HG03064 (cell line): Measurements from ENCODE around the gene ALPG.
"Not testable (repeated sequence)": the region's sequence is repeated elsewhere in the genome, so short reads cannot be mapped to it uniquely, and the experiment has no call there.

Source experiments
- ATAC-seq: cut with Tn5 transposase; IDR thresholded peaks from one replicate; pipeline ENCODE4 v1.9.1; 2021; ENCODE audit warnings: low read depth; ENCODE audit not compliant: unreplicated experiment

The ALPG gene

DNA sequence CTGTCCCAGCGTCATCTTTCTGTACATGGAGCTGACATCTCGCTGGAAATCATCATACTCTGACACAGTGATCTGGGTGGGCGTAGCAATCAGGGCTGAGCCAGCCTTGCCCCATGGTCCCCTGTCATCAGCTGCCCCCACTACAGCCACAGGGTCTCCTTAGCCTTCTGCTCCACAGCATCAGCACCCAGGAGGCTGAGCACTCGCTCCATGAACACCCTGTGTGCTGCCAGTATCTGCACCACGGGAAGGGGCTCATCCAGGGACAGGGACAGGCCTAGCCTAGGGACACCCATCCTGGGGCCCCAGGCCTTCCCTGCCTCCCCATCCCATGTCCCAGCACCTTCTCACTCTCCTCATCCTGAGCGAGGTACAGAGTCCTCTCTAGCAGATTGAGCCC, 11.4 kb downstream of the ALPG start:
- no peak for ATAC-seq

DNA sequence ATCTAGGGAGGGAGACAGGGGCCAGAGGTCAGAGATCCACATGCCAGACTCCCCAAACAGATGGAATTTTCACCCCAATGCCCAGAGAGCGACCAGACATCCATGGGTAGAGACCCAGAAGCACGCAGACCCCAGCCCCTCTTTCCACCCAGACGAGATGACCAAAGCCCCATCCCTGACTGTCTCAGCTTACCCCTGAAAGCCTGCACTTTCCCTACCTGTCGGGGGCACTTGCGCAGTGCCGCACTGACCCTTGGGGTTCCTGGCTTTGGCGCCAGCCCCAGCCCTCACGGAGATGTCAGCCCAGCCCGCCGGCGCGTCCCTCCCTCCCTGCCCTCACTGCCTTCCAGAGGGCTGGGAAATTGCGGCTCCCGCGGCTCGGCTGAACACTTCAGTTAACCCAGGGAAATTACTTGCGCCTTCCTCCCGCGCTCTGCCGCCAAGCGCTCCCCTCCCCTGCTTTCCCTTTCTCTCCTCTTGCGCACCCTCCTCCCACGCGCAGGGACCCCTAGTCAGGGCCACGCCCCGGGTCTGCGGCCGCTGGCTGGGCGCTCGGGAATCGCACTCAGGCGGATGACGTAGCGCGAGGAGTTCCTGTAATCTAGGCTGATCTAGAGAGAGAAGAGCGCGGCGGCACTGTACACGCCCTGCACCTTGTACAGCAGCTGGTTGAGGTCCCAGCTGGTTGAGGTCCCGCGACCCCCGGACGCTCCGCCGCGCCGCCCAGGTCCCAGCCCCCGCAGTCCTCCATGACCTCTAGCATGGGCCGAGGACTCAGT, 12.0 kb downstream of the ALPG start:
- ATAC-seq, result no peak

DNA sequence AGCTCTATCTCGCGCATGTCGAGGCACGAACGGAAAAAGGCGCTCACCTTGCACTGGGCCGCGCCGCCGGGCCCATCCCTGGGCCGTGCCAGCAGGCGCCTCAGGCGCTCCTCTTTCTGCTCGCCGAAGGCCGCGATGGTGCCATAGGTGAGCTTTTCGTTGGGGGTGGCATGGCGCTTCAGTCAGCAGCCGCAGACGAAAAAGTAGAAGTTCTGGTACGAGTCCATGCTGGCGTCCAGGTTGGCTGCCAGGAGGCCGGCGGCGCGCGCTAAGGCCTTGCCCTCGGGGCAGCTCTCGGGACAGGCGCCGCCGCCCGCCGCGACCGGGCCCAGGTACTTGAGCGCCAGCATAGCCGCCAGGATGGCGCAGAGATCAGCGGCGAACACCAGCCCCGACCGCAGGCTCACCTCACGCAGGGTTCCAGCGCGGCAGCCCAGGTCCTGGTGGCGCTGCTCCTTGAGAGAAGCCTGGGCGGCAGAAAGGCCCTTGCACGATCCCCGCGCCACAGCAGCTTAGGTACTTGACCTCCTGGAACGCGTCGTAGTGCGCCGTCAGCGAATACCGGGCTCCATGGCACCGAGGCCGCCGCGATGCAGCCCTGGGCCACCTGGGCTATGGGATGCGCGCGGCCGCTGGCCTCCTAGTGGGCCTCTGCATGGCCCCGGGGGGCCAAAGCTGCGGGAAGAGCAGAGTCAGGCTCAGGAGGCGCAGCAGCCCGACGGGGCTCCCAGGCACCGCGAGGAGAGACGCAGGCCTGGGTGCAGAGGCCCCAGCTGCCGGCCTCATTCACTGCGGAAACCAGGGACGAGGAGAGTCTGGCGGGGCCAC, 12.8 kb downstream of the ALPG start:
- ATAC-seq, result no peak

DNA sequence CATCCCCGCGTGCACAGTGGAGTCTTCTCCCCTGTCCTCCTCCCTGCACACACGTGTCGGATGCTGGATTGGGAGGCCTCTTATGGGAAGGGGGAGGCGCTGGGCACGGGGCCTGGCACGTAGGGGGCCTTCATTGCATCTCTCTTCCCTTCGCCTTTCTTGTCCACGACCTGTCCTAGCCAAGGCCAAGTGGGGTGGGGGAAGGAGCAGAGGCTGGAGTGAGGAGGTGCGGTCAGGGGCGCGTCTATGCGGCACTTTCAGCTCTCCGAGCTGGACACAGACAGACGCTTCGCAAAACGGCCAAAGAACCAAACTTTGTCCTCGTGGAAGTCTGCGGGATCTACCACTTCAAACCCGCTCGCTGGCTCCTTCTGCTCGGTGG, 13.4 kb downstream of the ALPG start:
- ATAC-seq, result no peak

DNA sequence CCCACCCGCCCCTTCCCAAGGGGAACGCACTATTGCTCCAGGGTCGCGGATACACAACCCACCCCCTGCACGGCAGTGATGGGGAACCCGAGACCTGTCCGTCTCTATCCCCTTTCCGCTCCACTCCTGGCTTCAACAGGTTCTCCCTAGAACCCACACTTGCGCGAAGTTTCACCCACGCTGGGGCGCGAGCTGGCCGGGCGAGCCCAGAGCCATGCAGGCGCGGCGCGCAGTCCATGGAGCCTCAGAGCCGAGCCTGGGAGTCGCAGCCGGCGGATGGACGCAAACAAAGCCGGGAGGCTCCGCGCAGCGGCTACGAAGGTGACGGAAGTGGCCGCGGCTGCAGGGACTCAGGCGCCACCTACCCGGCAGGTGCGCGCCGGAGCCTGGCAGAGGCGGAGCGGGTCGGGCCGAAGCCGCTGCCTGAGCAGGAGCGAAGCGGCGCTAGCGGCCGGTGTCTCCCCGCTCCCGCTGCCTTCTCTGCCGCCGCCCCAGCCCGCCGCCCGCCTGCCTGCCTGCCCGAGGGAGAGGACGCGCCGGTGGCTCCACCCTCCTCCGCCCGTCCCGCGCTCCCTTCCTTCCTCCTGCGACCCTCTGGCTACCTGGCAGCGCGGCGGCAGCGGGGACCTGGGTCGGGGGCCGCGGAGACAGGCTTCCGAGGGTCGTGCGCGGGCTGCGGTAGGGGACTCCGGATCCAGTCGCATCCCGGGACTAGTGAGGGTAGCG, 14.0 kb downstream of the ALPG start:
- no peak for ATAC-seq

DNA sequence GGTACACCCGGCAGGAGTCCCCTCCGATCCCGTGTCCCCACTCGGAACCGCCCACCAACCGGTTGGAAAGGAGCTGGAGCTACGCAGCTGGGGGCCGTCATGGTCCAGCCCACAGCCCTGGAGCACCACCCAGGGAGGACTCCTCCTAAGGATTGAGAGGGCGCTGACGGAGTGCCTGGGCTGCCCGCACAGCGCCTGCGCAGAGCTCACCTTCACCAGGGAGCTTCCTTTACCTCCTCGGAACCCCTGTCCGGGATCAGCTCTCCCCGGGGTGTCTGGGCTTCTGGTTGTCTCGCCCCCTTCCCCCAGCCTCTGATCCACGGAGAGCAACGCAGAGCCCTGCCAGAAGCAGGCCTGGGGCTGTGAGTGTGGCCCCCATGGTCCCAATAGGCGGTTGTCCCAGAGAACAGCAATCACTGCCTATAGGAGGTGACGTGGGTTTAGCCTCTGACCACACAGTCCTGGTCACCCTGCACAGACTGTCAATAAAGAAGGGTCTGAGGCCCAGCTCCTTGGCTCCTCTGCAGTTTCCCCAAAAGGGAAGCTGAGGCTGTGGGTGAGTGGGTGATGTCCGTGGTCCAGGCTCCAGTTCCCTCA, 14.6 kb downstream of the ALPG start:
- no peak for ATAC-seq

DNA sequence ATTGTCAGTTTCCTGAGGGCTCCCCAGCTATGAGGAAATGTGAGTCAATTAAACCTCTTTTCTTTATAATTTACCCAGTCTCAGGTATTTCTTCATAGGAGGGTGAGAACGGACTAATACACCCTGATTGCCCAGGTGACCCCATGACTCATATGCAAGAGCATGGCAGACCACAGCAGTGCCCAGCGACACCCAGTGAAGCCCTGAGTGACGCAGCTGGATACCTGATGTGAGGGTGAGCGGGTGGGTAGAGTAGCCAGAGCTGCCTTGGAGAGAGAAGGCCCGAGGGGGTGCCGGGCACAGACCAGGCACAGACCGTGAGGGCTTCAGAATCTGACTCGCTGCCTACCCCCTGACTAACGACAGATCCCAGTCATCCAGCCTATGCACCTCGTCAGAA, 15.4 kb downstream of the ALPG start:
- no peak for ATAC-seq

DNA sequence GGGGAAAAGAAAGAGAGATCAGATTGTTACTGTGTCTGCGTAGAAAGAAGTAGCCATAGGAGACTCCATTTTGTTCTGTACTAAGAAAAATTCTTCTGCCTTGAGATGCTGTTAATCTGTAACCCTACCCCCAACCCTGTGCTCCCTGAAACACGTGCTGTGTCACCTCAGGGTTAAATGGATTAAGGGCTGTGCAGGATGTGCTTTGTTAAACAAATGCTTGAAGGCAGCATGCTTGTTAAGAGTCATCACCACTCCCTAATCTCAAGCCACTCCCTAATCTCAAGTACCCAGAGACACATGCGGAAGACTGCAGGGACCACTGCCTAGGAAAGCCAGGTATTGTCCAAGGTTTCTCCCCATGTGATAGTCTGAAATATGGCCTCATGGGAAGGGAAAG, 16.4 kb downstream of the ALPG start:
- not testable (repeated sequence) for ATAC-seq

DNA sequence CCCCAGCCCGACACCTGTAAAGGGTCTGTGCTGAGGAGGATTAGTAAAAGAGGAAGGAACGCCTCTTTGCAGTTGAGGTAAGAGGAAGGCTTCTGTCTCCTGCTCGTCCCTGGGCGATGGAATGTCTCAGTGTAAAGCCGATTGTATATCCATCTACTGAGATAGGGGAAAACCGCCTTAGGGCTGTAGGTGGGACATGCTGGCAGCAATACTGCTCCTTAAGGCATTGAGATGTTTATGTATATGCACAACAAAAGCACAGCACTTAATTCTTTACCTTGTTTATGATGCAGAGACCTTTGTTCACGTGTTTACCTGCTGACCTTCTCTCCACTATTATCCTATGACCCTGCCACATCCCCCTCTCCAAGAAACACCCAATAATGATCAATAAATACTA, 16.8 kb downstream of the ALPG start:
- not testable (repeated sequence) for ATAC-seq

DNA sequence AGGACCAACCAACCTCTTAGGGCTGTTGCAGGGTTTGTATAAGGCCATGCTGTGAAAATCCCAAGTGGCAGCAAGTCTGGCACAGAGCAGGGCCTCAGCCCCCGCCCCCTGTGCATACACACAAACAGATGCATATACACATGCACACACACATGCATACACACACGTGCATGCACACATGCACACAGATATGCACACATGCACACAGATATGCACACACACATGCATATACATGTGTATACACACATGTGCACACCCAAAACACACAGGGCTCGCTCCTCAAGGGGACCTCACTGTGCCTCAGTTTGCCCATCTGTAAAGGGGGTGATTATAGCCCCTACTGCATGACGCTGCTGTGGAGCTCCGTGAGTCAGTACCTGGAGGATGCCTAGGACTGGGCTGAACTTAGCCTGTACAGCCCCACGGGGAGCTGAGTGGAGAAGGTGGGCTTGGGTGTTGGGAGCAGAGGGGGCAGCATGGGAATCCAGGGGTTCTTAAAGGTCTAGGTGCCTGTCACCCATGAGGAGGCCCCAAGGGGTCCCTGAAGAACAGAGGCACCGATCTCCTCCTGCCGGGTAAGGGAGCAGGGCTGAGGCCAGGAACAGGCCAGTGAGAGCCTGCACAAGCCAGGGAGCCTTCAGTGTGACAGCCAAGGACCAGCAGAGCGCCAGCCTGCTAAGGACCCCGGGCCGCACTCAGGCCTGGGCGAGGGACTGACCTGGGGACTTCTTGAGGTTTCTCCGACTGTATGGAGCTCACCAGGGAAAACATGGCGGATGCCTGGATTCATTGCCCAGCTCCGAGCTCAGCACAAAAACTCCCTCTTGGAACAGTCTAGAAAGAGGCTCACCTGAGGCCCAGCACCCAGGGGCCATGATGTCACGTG, 25.3 kb downstream of the ALPG start:
- ATAC-seq, result no peak

DNA sequence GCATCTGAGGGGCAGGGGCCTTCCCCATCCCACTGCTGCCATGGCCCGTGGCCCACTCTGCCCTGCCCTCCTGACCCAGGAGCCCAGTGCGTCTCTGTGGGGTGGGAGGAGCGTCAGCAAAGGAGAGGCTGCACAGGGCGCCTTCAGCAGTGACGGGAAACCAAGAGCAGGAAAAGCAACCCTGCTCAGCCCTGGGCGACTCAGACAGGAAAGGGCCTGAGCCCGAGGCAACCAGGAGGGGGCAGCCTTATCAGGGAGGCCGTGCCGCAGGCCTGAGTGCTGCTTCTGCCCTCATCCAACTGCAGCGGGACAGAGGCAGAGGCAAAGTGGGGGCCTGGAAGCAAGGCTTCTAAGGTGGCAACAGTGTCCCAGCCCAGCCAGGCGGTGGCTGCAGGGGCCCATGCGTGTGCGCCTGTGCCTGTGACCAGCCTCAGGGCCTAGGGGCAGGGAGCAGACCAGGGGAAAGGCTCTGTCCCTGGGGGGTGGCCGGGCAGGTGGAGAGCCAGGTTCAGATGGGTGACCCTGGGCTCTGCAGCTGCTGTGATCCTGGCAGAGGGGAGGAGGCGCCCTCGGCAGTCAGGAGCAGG, 26.0 kb downstream of the ALPG start:
- ATAC-seq, result no peak

DNA sequence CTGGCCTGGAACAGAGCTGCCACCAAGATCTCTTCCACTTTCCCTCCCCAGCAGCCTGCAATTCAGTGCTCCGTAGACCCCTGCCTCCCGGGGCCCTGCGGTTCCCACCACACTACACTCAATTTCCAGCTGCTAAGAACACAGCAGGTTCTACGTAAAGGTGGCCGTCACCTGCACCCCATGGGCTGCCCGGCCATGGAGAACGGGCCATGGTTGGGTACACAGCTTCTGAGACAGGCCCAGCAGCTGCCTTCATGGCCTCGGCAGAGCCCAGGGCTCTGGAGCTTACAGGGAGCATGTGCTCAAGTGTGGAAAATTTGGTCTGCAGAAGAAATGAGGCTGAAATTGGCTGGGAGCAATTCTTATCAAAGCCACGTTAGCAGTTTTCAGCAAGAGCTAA, 27.0 kb downstream of the ALPG start:
- not testable (repeated sequence) for ATAC-seq

DNA sequence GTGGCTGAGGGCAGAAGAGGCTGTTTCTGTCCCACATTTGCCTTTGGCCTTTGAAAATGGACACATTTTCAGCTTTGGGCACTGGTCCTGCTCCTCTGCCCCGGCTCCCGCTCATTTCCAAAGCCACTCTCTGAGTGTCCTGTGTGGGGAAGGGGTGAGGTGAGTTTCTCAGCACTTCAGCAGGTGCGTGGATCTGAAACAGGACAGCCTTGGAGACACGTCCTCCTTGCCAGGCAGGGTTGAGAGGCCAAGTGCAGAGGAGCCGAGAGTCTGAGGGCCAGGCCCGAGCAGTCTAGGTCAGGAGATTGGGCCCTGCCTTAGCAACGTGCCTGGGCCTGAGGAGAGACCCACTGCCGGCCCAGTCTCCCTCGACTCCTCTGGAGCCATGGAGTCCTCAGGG, 27.4 kb downstream of the ALPG start:
- ATAC-seq, result no peak

DNA sequence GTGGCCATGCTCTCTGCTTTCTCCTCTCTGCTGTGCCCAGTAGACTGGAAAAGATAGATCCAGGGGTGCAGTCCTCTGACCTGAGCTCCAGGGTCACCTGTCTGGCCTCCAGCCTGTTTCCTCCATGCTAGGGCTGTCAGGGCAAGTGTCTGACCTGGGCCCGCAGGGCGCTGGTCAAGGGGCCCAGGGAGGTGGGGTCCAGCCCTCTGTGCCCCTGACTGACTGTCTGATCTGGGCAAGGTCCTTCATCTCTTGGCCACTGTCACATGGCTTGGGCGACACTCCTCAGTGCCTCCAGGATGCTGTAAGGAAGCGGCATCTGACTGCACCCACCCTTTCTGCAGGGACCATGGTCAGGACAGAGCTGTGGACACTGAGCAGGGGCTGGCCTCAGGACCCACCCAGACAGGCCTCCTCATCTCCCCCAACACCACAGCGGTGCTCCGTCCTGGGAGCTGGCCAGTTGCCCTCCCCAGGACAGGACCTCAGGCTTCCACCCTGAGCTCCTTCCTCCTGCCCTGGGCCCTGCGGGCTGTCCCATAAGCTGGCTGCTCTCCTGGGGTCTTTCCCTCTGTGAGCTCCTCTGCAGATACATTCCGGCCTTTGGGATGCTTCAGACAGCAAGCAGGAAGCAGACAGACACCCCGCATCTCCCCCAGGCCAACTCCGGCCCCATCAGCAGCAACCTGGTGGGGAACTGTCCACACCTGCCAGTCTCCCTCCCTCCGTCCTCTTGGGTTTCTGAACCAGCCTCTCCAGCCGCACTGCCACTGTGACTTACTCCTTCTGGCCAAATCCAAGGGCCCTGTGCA, 28.1 kb downstream of the ALPG start:
- ATAC-seq, result no peak

DNA sequence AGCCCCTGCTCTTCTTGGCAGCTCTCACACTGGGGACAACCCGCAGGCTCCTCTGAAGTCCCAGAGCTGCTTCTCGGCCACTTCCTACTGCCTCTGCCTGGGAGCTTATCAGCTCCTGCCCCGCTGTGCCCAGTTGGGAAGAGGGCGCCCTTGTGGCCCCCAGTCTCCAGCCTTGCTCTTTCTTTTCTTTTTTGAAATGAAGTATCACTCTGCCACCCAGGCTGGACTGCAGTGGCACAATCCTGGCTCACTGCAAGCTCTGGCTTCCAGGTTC, 28.7 kb downstream of the ALPG start:
- ATAC-seq, result no peak

DNA sequence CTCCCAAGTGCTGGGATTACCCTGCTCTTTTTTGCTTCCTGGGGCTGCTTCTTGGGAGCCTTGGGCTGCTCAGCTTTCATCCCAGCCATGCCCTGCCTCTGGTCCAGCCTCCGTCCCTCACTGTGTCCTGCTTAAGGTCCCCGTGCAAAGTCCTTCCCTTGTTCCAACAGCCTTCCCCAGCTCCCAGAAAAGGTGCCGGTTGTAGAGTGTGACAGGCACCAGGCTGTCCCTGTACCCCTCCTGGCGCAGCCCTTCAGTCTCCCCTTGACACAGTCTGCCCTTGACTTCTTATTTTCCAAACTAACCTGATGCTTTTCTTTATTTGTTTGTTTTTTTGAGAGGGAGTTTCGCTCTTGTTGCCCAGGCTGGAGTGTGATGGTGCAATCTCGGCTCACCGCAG, 29.2 kb downstream of the ALPG start:
- ATAC-seq, result no peak

DNA sequence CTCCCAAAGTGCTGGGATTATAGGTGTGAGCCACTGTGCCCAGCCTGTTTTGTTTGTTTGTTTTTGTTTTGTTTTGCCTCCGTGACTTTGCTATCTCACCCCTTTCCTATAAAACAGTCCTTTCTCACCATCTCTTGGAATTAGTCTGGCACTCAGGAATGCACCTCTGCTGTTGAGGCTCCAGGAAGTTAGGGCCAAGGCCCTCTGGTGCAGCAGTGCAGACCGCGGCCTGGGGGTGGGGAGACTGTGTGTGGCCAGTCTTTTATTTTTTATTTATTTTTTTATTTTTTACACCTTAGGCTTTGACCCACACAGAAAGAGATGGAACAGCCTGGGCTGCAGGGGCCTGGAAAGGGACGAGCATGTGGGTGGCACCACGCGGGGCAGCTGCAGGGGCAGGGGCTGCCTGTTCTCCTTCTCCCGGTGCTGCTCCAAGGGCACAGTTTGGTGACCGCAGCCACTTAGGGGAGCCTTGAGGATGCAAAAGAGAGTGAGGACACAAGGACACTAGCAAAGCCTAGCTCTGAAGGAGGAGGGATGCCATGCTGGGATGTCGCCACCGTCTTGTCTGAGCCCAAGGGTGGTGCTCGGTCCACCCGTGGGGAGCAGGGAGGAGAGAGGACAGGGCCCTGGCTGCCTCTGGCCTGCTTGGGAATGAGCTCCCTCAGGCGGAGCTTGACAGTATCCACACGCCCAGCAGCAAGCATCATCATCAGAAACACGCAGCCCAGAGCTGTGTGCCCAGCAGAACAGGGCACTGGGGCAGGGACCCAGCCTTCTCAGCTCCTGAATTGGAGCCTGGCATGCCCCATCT, 29.9 kb downstream of the ALPG start:
- ATAC-seq, result no peak

DNA sequence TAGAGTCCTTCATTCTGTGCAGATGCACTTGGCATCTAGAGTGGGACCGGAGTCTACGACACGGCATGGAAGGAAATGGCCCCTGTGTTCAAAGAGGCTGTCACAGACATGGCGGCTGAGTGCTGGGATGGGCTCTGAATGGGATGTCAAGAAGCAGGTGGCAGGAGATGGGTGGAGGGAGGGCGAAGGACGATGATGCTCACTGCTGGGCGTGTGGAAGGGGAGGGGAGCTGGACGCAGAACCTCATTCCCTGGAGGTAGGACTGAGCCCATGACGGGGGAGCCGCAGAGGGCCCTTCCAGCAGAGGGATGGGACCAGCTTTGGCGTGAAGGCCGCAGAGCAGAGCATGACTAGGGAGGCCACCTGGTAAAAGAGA, 30.5 kb downstream of the ALPG start:
- ATAC-seq, result no peak
